COLO668 (cell line): ENCODE measurements around the gene FAM110C.

Source experiments
- DNase-seq: peaks from one replicate; lab custom pipeline; 2025; ENCODE audit not compliant: unreplicated experiment; lab: John Stamatoyannopoulos, UW

Gene FAM110C

DNA sequence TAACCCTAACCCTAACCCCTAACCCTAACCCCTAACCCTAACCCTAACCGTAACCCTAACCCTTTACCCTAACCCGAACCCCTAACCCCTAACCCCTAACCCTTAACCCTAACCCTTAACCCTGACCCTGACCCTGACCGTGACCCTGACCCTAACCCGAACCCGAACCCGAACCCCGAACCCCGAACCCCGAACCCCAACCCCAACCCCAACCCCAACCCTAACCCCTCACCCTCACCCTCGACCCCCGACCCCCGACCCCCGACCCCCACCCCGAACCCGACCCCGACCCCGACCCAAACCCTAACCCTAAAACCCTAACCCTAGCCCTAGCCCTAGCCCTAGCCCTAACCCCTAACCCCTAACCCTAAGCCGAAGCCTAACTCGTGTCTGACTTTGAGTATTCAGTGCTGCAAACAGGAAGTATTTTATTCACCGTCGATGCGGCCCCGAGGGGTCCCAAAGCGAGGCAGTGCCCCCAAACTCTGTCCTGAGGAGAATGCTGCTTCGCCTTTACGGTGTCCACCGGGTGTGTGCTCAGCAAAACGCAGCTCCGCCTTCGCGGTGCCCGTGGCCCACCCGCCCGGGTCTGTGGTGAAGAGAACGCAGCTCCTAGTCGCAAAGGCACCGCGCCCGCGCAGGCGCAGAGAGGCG lies 36.0 kb downstream of the FAM110C start:
- no peak for DNase-seq
